HL-60 (cell line): ENCODE results near the gene ANKDD1B.

ENCODE experiments used
- DNase-seq, 2 experiments: peaks; one replicate each; pipeline ENCODE4 v3.0.0-alpha.2; 2010 to 2020; ENCODE audit warnings: low read depth in 1 of 2, low spot score in 1 of 2
- H3K27ac ChIP-seq: fragments of 250-450 bp; sonication (Bioruptor Pico); replicated peaks from 2 replicates; pipeline ENCODE4 v1.5.1; 2020; ENCODE audit warnings: mild to moderate bottlenecking, moderate library complexity
- H3K27me3 ChIP-seq: fragments of 250-450 bp; sonication (Bioruptor Pico); 2 replicates; pipeline ENCODE4 v1.5.1; 2021; ENCODE audit warnings: mild to moderate bottlenecking, moderate library complexity; ENCODE audit not compliant: insufficient read depth, poor library complexity, severe bottlenecking
- H3K4me3 ChIP-seq: replicated peaks from 2 replicates; pipeline ENCODE4 v1.5.1; 2011; ENCODE audit warnings: mild to moderate bottlenecking, control low read depth, low read length; ENCODE audit not compliant: insufficient read depth
- GABPA ChIP-seq: IDR thresholded peaks from 2 replicates; pipeline ENCODE4 v1.6.1; 2012; ENCODE audit warnings: low read depth
- POLR2AphosphoS5 ChIP-seq: IDR thresholded peaks from 2 replicates; pipeline ENCODE4 v1.6.1; 2012; ENCODE audit warnings: low read depth
- SPI1 ChIP-seq: IDR thresholded peaks from 2 replicates; pipeline ENCODE4 v1.6.1; 2012; ENCODE audit warnings: low read depth, mild to moderate bottlenecking, borderline replicate concordance
- TF ChIP-seq, protein P1 (sequence below): IDR thresholded peaks from 2 replicates; pipeline ENCODE4 v1.6.1; 2012; ENCODE audit warnings: low read depth; ENCODE audit not compliant: insufficient replicate concordance
- TF ChIP-seq, protein P2 (sequence below): IDR thresholded peaks from one replicate; pipeline ENCODE4 v1.5.1; 2011; ENCODE audit warnings: low read length, control low read depth, inconsistent platforms; ENCODE audit not compliant: insufficient read depth

The ANKDD1B gene

DNA sequence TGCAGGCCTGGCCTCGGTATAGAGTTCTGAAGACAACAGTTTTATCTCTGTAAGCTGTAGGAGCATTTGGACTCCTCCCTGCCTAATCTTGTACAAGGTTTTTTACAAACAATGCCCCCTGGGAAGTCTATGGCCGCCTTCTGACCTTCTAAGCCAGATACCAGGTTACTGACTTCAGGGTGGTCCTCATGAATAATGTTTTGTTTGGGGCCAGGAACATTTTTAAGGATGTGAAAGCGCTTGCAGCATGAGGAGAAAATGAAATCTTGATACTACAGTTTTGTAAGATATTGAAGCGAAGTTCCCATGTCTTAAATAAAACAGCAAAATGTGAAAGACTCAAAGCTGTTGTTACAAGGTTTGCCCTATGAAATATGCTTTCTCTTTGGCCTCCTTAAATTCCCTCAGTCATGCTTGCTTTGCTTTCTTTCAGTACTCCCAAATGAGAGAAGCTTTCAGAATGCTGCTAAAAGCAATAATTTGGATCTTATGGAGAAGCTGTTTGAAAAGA lies 5.2 kb downstream of the ANKDD1B start:
- DNase-seq, result no peak
- TF ChIP-seq, protein P1, sequence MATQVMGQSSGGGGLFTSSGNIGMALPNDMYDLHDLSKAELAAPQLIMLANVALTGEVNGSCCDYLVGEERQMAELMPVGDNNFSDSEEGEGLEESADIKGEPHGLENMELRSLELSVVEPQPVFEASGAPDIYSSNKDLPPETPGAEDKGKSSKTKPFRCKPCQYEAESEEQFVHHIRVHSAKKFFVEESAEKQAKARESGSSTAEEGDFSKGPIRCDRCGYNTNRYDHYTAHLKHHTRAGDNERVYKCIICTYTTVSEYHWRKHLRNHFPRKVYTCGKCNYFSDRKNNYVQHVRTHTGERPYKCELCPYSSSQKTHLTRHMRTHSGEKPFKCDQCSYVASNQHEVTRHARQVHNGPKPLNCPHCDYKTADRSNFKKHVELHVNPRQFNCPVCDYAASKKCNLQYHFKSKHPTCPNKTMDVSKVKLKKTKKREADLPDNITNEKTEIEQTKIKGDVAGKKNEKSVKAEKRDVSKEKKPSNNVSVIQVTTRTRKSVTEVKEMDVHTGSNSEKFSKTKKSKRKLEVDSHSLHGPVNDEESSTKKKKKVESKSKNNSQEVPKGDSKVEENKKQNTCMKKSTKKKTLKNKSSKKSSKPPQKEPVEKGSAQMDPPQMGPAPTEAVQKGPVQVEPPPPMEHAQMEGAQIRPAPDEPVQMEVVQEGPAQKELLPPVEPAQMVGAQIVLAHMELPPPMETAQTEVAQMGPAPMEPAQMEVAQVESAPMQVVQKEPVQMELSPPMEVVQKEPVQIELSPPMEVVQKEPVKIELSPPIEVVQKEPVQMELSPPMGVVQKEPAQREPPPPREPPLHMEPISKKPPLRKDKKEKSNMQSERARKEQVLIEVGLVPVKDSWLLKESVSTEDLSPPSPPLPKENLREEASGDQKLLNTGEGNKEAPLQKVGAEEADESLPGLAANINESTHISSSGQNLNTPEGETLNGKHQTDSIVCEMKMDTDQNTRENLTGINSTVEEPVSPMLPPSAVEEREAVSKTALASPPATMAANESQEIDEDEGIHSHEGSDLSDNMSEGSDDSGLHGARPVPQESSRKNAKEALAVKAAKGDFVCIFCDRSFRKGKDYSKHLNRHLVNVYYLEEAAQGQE, result no peak
- TF ChIP-seq, protein P2, sequence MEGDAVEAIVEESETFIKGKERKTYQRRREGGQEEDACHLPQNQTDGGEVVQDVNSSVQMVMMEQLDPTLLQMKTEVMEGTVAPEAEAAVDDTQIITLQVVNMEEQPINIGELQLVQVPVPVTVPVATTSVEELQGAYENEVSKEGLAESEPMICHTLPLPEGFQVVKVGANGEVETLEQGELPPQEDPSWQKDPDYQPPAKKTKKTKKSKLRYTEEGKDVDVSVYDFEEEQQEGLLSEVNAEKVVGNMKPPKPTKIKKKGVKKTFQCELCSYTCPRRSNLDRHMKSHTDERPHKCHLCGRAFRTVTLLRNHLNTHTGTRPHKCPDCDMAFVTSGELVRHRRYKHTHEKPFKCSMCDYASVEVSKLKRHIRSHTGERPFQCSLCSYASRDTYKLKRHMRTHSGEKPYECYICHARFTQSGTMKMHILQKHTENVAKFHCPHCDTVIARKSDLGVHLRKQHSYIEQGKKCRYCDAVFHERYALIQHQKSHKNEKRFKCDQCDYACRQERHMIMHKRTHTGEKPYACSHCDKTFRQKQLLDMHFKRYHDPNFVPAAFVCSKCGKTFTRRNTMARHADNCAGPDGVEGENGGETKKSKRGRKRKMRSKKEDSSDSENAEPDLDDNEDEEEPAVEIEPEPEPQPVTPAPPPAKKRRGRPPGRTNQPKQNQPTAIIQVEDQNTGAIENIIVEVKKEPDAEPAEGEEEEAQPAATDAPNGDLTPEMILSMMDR, result no peak
- no peak for TF ChIP-seq SPI1
- Histone ChIP-seq H3K27ac (no peak overlapping the region), H3K27me3 (no peaks in the 10 kb centered on the region), H3K4me3 (no peak overlapping the region)

DNA sequence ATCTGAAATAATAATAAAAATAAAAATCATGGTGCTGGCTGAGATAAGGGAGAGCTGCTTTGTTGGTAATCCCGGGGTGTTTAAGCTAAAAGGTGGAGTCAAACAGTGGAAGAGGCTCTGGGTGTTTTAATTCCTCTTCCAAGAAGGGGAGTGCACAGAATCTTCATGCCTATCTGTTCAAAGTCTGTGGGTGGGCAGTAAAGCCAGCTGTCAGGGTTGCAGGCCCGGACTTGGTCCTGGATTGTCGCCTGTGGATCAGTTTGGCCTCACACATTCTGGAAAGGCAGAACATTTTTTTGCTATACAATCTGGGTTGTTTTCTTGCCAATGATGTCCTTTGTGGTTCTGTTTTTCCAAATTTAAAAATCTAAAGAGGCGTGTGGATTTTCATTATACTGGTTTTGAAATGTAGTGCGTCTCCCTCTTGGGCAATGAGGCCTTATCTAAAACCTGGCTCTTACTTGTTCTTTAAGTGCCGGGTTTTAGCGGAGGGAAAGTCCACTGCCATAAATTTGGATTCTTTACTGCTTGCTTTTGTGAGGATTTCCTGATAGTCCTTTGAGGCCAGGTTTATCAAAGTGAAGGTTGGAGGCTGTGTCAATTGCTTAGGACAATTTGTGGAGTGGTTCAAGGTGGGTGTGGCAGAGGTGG lies 5.8 kb downstream of the ANKDD1B start:
- no peak for DNase-seq
- Histone ChIP-seq H3K27me3 (no peaks in the 10 kb centered on the region), H3K27ac (no peak overlapping the region), H3K4me3 (no peak overlapping the region)
- TF ChIP-seq, protein P1, result no peak

DNA sequence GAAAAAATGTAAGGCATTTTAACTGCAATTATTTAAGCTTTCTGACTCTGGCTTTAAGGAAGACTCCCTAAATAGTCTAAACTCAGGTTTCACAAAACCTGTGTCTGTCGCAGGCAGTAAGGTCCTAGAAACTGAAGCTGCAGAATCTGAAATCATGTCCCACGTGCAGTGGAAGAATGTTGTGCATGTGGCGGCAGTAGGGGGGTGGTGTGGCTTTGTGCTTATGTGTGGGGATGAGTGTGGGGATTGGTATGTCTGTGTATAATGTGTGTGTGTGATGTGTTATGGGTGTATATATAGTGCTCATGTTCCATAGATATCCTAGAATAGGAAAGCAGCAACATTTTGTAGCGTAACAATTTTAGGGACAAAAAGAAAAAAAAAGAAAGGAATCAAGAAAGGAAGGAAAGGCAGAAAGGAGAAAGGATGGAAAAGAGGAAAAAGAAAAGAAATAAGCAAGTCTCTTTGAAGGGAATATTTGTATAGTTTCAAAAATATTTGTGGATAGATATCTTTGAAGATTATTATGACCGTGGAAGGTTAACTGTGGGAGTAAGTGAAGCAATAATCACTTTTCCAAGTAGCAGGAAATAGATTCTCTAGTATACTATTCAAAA lies 6.6 kb downstream of the ANKDD1B start:
- no peak for DNase-seq
- H3K4me3 ChIP-seq, result no peak overlapping the region
- H3K27ac ChIP-seq, result no peak overlapping the region
- TF ChIP-seq GABPA (no peak), SPI1 (no peak), POLR2AphosphoS5 (no peak)
- TF ChIP-seq, protein P2, result no peak
- TF ChIP-seq, protein P1, result no peak
- H3K27me3 ChIP-seq, result no peaks in the 10 kb centered on the region
